Caki2 (cell line): ENCODE measurements around the gene ARHGEF38. TPM values are rescaled to one million over a fixed set of nuclear protein-coding genes. Genes with fewer than 3 reads are reported as not detected.

Experiments used
- DNase-seq: peaks from one replicate; pipeline ENCODE4 v3.0.0-alpha.2; 2015; ENCODE audit warnings: low read depth
- in situ Hi-C: cut with HindIII; loops from 2 replicates; pipeline ENCODE4 v1.10.0; 2016; ENCODE audit warnings: low sequenced_read_pairs, low pct_unique_long_range_greater_than_20kb, mixed read lengths
- total RNA-seq: library from RNA; depleted of rRNA; stranded (reverse); fragments of >200 nt; shearing (Covaris generic); gene quantifications from 2 replicates; pipeline ENCODE4 v1.2.3, GENCODE V29; 2014; ENCODE audit warnings: low replicate concordance

The ARHGEF38 gene
- total RNA-seq, 1 experiment from 2014 or later: not detected

DNA sequence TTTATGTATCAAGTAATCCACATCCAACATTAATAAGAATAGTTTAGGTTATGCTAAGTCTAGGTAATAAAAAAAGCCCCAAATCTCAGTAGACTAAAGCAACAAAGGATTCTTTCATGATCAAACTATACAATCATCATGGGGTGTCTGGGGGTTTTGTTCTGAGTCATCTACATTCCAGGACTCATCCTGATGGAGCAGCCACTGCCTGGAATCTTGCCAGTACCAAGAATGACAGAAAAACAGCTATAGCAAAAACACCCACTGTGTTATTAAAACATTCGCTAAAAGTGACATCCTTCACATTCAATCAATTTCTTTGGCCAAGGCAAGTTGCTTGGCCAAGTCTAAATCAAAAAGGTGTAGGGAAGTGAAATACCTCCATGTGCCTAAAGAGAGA lies 3.9 kb upstream of the ARHGEF38 start:
- peak; percentile 24 for DNase-seq

DNA sequence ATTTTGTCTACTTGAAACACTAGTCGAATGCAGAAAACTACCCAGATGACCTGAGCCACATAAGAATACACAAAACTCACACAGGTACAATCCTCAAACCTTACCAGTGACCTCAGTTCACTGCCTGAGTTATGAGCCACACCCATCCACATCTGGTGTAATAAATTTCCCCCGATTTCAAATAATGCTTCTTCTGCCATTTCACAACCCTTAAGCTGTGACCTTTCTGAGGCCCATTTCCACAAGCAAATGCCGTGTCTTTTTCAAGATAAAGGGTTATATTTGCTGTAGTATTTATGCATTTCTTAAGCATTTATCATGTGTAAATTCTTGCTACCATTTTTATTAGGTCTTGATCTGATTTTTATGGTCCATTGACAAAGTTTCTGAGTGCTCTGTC lies 1.8 kb upstream of the ARHGEF38 start:
- no peak for DNase-seq
- in situ Hi-C loops: no loop called here

More for the DNA sequence above, 3.9 kb upstream of the ARHGEF38 start:
- in situ Hi-C loops: no loop called here

DNA sequence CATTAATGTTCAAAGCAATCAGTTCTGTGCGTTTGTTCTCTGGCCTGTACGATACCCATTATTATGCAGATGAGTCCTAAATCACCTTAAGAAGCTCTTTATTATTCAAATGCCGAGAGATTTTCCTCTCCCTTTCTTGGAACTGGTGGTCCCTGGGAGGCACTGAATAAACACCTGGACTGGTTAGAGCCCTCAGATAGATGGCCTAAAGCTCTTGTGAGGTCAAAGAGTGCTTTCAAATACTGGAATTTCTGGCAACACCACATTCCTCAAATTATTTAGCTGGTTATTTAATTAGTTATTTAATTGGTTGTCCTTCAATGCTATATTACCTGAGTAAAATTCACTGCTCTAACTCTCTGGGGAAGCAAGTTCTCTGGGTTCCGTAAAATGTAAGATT lies 3.0 kb downstream of the ARHGEF38 start:
- DNase-seq: no peak
- in situ Hi-C loops: no loop called here

GRCh38 chr4:105556206-105556605 lies 3.8 kb downstream of the ARHGEF38 start:
- in situ Hi-C loops: no loop called here

GRCh38 chr4:105558277-105558676 lies 5.9 kb downstream of the ARHGEF38 start:
- no peak for DNase-seq
- in situ Hi-C loops: no loop called here

More at GRCh38 chr4:105556206-105556605, 3.8 kb downstream of the ARHGEF38 start:
- DNase-seq: no peak

DNA sequence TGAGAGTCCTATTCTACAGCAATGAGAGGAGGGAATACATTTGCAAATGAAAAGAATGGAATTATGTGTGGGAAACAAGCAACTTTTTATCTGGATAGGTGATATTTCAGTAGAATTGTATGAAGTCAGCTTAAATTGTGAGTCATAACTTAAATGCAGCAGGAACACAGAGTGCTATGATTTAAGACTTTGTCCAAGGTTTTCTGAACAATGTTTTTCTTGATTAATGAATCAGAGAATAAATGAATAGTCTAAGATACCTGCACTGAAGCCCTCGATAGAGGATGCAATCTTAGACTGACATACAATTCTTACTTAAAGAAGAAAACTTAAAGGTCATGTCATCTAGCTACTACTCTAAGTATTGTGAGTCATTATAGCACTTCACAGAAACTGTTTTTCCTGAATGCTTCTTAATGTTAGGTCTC lies 8.0 kb downstream of the ARHGEF38 start:
- in situ Hi-C loops: no loop called here
- peak; percentile 32 for DNase-seq

GRCh38 chr4:105563352-105563751 lies 10.9 kb downstream of the ARHGEF38 start:
- in situ Hi-C loops: no loop called here
- no peak for DNase-seq

DNA sequence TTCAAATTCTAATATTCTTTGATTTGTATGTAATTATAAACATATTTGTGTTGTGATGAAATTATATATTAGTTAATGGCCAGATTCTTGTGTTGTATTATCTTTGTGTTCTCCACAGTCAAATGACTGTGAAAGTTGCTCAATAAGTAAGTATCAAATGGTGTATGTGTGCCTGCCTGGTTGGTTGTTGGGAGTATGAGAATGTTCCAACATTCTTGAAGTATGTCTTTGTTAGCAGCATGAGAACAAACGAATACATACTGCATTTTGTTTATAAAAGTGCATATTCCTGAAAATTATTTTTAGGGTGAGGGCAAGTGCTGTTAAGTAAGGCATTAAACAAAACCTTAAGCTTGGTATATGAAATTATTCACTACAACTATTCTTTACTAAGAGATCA lies 16.2 kb downstream of the ARHGEF38 start:
- in situ Hi-C loops: no loop called here
- DNase-seq: no peak

DNA sequence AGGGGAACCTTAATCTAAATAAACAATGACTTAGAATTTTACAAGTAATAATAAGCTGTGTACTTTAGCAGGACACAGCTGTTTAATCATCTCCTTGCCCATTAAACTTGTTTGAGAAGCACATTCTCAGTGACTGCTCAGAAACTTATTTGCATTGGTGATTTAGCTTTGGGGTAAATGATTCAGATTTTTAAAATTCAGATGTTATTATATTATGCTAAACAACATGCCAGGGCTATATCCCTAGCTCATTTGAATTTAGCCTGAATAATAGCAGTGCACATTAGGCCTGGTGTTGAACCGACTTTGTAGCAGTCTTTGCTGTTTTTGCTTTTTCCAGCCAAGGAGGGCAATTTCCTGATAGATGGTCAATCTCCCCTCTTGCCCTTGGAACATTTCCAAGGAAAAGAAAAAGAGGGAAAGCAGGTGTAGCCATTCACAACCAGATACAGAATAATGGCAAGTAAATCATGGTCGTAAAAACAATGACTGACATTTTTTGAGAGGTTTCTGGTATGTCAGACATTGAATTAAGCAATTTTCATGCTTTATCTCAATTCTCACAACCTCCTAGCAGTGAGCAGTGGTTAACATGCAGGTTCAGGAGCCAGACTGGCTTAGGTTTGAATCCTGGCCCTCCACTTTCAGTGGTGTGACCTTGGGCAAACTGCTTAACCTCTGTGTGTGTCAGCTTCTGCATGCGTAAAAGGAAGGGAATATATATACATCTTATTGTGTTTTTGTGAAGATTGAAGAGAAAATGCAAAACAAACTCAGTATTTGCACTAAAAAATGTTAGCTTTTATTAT lies 16.8 kb downstream of the ARHGEF38 start:
- in situ Hi-C loops: no loop called here
- no peak for DNase-seq

DNA sequence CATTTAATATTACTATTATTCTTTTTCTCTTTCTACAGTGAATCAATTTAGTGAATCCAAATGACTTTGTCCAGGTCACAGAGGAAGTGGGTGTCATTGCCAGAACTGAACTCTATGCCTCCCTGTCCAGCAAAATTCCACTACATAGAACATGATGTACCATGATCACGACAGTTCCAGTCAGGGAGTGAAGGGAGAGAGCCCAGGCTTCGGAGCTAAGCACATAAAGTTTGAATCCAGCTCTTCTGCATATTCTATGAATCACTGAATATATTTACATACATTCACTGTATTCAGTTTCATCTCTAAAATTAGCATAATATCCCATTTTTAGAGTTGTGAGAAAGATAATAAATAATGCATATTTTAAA lies 17.4 kb downstream of the ARHGEF38 start:
- no peak for DNase-seq
- in situ Hi-C loops: no loop called here

DNA sequence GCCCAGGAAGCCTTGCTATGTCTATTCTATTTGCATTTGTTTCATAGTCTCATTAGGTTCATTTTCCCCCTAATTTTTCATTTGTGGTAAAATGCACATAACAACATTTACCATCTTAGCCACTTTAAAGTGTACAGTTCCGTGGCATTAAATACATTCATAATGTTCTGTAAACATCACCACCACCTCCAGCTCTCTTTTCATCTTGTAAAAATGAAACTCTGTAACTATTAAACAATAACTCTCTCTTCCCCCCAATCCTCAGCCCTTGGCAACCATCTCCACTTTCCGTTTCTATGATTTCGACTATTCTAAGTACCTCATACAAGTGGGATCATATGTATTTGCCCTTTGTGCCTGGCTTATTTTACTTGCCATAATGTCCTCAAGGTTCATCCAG lies 19.9 kb downstream of the ARHGEF38 start:
- DNase-seq: no peak
- in situ Hi-C loops: no loop called here

- no peak for DNase-seq
- in situ Hi-C loops: no loop called here
Measured at GRCh38 chr4:105586638-105587328, 34.4 kb downstream of the ARHGEF38 start.

DNA sequence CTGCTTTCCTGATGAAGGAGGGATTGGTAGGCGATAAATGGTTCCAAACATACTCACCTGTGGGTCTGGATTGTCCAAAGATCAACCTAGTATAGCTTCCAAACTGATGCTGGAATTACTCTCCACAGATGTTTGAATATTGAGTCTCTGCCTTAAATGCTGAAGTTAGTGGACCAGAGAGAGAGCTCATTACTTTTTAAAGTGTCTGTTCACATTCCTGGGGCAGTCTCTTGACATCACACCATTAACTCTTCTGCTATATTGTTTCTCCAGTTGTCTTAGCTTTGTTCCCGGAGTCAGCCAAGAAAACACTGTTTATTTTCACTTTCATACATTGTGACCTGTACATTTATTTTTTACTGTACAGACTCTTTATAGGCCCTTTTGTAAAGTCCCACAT lies 35.4 kb downstream of the ARHGEF38 start:
- peak; percentile 26 for DNase-seq
- in situ Hi-C loops: no loop called here

- DNase-seq: no peak
- in situ Hi-C loops: no loop called here
Measured at GRCh38 chr4:105588252-105588651, 35.8 kb downstream of the ARHGEF38 start.

DNA sequence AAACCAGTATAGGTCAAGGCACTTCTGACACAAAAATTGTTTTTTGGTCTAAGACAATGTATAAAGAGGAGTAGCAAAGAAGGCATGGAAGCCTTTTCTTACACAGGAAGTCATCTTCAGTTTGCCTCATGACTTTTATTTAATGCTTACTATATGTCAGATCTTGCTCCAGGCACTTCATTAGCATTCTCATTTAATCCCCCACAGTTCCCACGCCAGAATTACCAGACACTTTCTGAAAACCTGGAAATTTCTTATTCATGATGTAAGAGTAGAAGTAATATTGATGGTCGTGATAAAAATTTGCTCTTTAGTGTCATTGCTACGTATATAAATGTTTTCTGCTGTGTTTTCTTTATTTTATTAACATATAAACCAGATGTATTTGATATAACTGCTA lies 39.2 kb downstream of the ARHGEF38 start:
- in situ Hi-C loops: no loop called here
- no peak for DNase-seq

DNA sequence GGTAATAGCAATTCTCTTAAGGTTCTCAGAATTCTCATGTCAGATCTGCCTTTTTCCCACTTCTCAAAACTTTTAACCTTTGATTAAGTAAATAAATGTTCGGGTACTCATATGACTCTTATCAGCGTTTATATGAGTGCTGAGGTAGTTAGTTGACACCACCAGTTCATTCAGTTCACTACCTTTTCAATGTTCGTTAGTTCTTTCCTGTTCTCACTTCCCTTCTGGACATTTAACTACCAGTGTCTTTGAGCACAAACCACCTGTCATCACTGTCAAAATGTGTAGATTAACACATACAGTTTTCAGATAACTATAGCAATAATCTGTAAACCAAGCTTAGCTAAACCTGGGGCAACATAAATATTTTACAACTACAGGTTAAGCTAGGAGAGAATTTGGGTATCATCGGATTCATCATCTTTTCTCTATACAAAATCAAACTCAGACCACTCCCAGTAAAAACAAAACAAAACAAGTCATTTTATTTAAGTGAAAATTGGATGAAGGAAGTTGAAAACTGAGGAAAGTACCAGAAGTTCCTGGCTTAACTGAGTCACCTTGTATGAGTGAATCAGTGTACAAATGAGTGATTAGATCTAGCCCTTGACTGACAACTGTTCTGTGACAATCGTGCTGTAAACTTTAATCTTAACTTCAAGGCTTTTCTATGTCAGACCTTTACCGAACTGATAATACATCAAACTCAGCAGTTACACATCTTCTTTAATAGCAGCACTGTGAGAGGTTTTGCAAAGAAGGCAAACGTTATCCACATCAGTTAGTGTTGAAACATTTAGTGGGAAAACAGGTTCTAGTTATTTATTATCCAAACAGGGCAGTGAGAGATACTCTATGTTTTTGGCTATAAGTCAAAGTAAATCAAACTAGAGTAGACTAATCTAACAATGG lies 41.9 kb downstream of the ARHGEF38 start:
- DNase-seq: peak; percentile 56
- in situ Hi-C loops: no loop called here

GRCh38 chr4:105596684-105597083 lies 44.3 kb downstream of the ARHGEF38 start:
- in situ Hi-C loops: no loop called here
- no peak for DNase-seq

DNA sequence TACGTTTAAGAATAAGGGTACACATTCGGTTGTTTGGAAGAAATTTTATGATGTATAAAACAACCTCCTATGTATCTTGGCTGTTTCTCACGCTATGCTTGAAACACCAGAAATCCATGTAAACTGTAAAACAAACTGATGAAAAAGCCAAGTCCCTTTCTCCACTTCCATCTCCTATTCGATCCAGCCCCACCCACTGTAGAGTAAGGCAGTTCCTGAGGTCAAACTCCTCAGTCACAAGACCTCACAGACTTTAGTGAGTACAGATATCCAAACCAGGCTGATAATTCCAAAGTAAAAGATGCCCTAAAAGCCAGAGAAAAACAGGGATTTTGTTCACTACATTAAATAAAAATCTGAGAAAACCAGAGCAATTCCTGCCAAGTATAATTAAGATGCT lies 45.6 kb downstream of the ARHGEF38 start:
- no peak for DNase-seq
- in situ Hi-C loops: no loop called here

DNA sequence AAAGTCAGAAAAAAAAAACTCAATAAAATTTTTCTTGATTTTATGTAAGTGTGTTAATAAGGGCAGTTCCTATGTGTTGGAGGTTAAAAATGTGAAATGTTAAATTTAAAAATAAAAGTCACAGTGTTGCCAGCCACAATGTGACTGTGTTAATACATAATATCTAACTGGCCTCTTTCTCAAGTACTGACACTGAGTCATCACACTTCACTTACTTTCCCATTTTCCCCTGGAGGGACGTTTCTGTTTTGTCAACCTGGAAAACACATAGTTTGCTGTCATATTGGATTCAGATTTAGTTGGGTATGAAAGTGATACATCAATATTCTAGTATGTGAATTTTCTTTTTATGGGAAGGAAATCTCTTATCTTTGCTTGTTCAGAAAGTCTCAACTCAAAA lies 46.4 kb downstream of the ARHGEF38 start:
- DNase-seq: peak; percentile 54
- in situ Hi-C loops: no loop called here
